ENCODE measurements around the gene IGSF3.

GRCh38 chr1:116697548-116698243 is 30.2 kb upstream of the IGSF3 start:
- TF ChIP-seq CTCF (IDR thresholded peaks at IDR 0.05; ENCODE audit: borderline replicate concordance, extremely low read depth, low read length, poor library complexity, severe bottlenecking) (no peak), EZH2 (IDR thresholded peaks at IDR 0.05; ENCODE audit: borderline replicate concordance, low read depth, low read length, severe bottlenecking) (no peak)
